Aorta (tissue), 5 donors: Measurements from ENCODE around the gene DLAT. TPM values are rescaled to one million over a fixed set of nuclear protein-coding genes. Genes with fewer than 3 reads are reported as not detected.

Source experiments
- ATAC-seq: fragments of 200-7000 bp; cut with Tn5 transposase; one replicate; pipeline ENCODE4 v1.9.1; 2022; ENCODE audit warnings: moderate library complexity; ENCODE audit not compliant: low FRiP score
- DNase-seq, 2 donors: peaks; one replicate each; pipeline ENCODE4 v3.0.0-alpha.2; 2020
- H3K27ac ChIP-seq, 2 donors: one replicate each; pipeline ENCODE4 v1.5.1; 2013; ENCODE audit warnings: low read length in 2 of 2, mild to moderate bottlenecking in 2 of 2, moderate library complexity in 2 of 2, control low read depth in 1 of 2, inconsistent platforms in 1 of 2, low read depth in 1 of 2
- H3K27me3 ChIP-seq, 2 donors: one replicate each; pipeline ENCODE4 v1.6.1; 2013; ENCODE audit warnings: control low read depth in 1 of 2, low read length in 1 of 2, mild to moderate bottlenecking in 1 of 2, moderate library complexity in 1 of 2; ENCODE audit not compliant: insufficient read depth in 2 of 2, control insufficient read depth in 1 of 2
- H3K36me3 ChIP-seq, 2 donors: one replicate each; pipeline ENCODE4 v1.6.1; 2013; ENCODE audit warnings: control low read depth in 1 of 2, low read length in 1 of 2, mild to moderate bottlenecking in 1 of 2; ENCODE audit not compliant: insufficient read depth in 2 of 2, control insufficient read depth in 1 of 2
- H3K4me1 ChIP-seq, 2 donors: one replicate each; pipeline ENCODE4 v1.6.1; 2013; ENCODE audit warnings: low read length in 2 of 2, control low read depth in 1 of 2, mild to moderate bottlenecking in 1 of 2, moderate library complexity in 1 of 2; ENCODE audit not compliant: insufficient read depth in 2 of 2, control insufficient read depth in 1 of 2
- H3K4me3 ChIP-seq, 2 donors: one replicate each; pipeline ENCODE4 v1.5.1; 2013; ENCODE audit warnings: low read length in 2 of 2, control low read depth in 1 of 2, mild to moderate bottlenecking in 1 of 2
- H3K9me3 ChIP-seq: one replicate; pipeline ENCODE4 v1.6.1; 2013; ENCODE audit warnings: mild to moderate bottlenecking, low read length; ENCODE audit not compliant: control insufficient read depth
- WGBS, 2 donors: extraction: QIAGEN DNeasy Blood & Tissue Kit; methylation state at CpG; one replicate each; pipeline ENCODE4 v1.1.7; 2013; 5-methylcytosine and 5-hydroxymethylcytosine counted together
- intact Hi-C, 2 donors: fragments of 100-400 bp; cut with DNase I; formaldehyde crosslinking; loops; one replicate each; pipeline versions ENCODE4 v1.14.2 to v1.15.0; 2022
- polyA plus RNA-seq, 2 donors: library from polyadenylated mRNA; stranded (reverse); fragments of 200-250 nt; gene quantifications; one replicate each; pipeline ENCODE4 v1.2.3, GENCODE V29; 2013
- total RNA-seq, 2 donors: library from RNA; stranded (reverse); fragmentation: NEBNext Ultra II Directional; extraction: Animal tissue kit (Norgen Biotek cat#: 25700); gene quantifications; one replicate each; pipeline ENCODE4 v1.2.1, GENCODE V29; 2021
- donor health status: healthy with polysubstance abuse.
- donor health status: Bipolar disorder and iron deficiency.
- donor health status: DM: no; HTN: no; CAD: no.
- donor health status: DM: no; HTN: no; CAD: no.
- donor health status: DM: yes; HTN: yes; CAD: no.

Gene DLAT
- total and polyA plus RNA-seq, 4 donors: 11.9 to 20.8 (median 16.8) TPM

- Histone ChIP-seq H3K36me3 (no peaks in the 10 kb centered on the region), H3K27me3 (no peaks in the 10 kb centered on the region), H3K27ac (no peak overlapping the region), H3K9me3 (no peaks in the 10 kb centered on the region), H3K4me3 (no peak overlapping the region), H3K4me1 (no peaks in the 10 kb centered on the region)
- DNase-seq (no peak), ATAC-seq (no peak)
- WGBS, 2 donors: 49 to 50% methylated on average over 2 of the region's 2 CpGs
- intact Hi-C loops: no loop called here
Measured at GRCh38 chr11:112049777-112050176, 24.6 kb downstream of the DLAT start.

- WGBS, 2 donors: 91 to 93% methylated on average over 3 of the region's 3 CpGs
Measured at GRCh38 chr11:112050721-112051120, 25.5 kb downstream of the DLAT start.

GRCh38 chr11:112051768-112052167 is 26.6 kb downstream of the DLAT start:
- Histone ChIP-seq H3K36me3 (no peaks in the 10 kb centered on the region), H3K4me3 (no peak overlapping the region), H3K27me3 (no peaks in the 10 kb centered on the region), H3K27ac (no peak overlapping the region), H3K9me3 (no peaks in the 10 kb centered on the region), H3K4me1 (no peaks in the 10 kb centered on the region)
- ATAC-seq (no peak), DNase-seq (no peak)
- 88 to 96% methylated on average over 3 of the region's 3 CpGs for WGBS, 2 donors
- intact Hi-C loops: no loop called here

More at GRCh38 chr11:112050721-112051120, 25.5 kb downstream of the DLAT start:
- DNase-seq: no peak
- Histone ChIP-seq H3K9me3 (no peaks in the 10 kb centered on the region), H3K27ac (no peak overlapping the region), H3K27me3 (no peaks in the 10 kb centered on the region), H3K36me3 (no peaks in the 10 kb centered on the region), H3K4me1 (no peaks in the 10 kb centered on the region), H3K4me3 (no peak overlapping the region)
- intact Hi-C loops: no loop called here
- ATAC-seq: no peak

GRCh38 chr11:112057170-112057569 is 32.0 kb downstream of the DLAT start:
- H3K4me1 ChIP-seq: no peaks in the 10 kb centered on the region
- H3K27ac ChIP-seq: no peak overlapping the region
- H3K36me3 ChIP-seq: peaks cover 3 to 8% of the 10 kb centered on the region in 2 donors
- H3K4me3 ChIP-seq: no peak overlapping the region
- no peak for ATAC-seq
- DNase-seq: no peak
- H3K9me3 ChIP-seq: no peaks in the 10 kb centered on the region
- WGBS, 2 donors: 81 to 90% methylated on average over 4 of the region's 4 CpGs
- intact Hi-C loops: no loop called here
- H3K27me3 ChIP-seq: no peaks in the 10 kb centered on the region

GRCh38 chr11:112058103-112058502 is 32.9 kb downstream of the DLAT start:
- no peak for ATAC-seq
- Histone ChIP-seq H3K9me3 (no peaks in the 10 kb centered on the region), H3K4me3 (no peak overlapping the region), H3K36me3 (peaks cover 3 to 8% of the 10 kb centered on the region in 2 donors), H3K4me1 (no peaks in the 10 kb centered on the region), H3K27ac (no peak overlapping the region), H3K27me3 (no peaks in the 10 kb centered on the region)
- intact Hi-C loops: no loop called here
- DNase-seq: no peak
- 67 to 69% methylated on average over 1 of the region's 1 CpG for WGBS, 2 donors

- H3K27ac ChIP-seq: no peak overlapping the region
- intact Hi-C loops: no loop called here
- no peak overlapping the region for H3K4me3 ChIP-seq
- WGBS, 2 donors: 49 to 61% methylated on average over 1 of the region's 1 CpG
- no peaks in the 10 kb centered on the region for H3K4me1 ChIP-seq
- DNase-seq (no peak), ATAC-seq (no peak)
- no peaks in the 10 kb centered on the region for H3K27me3 ChIP-seq
- H3K9me3 ChIP-seq: no peaks in the 10 kb centered on the region
- H3K36me3 ChIP-seq: peaks cover 2 to 3% of the 10 kb centered on the region in 2 donors
Measured at GRCh38 chr11:112062923-112063322, 37.7 kb downstream of the DLAT start.

- ATAC-seq: peak; percentile 93
- Histone ChIP-seq H3K9me3 (no peaks in the 10 kb centered on the region), H3K4me3 (peak within 1 kb of the TSS; percentile 22 to 87), H3K27ac (peak within 1 kb of the TSS in 1 of 2 donors; percentile 66), H3K27me3 (no peaks in the 10 kb centered on the region), H3K4me1 (no peaks in the 10 kb centered on the region), H3K36me3 (no peaks in the 10 kb centered on the region)
- DNase-seq: peak; percentile 83 to 89
- WGBS, 2 donors: 0% methylated on average over 43 of the region's 43 CpGs
- intact Hi-C loops: loop anchor here (10.0 kb wide), 1 partner anchor 199 kb away; the partner anchor contains the start of genes ALG9 (in 2 of the 2), CFAP68 (in 2 of the 2) and FDXACB1 (in 2 of the 2)
Measured at GRCh38 chr11:112073941-112074811, 49.0 kb downstream of the DLAT start, which contains the start of the genes NKAPD1 and PIH1D2. Gene NKAPD1 (plus strand): TSS chr11:112074299. CDS start chr11:112075575, 1,276 bp downstream. Gene PIH1D2 (minus strand): TSS chr11:112074017. CDS start chr11:112073174, 843 bp downstream.

- DNase-seq (no peak), ATAC-seq (no peak)
- 79 to 87% methylated on average over 4 of the region's 4 CpGs for WGBS, 2 donors
- H3K27ac ChIP-seq: no peak overlapping the region
- H3K4me3 ChIP-seq: no peak overlapping the region
- intact Hi-C loops: no loop called here
- no peaks in the 10 kb centered on the region for H3K9me3 ChIP-seq
- H3K36me3 ChIP-seq: peaks cover 1 to 14% of the 10 kb centered on the region in 2 donors
- H3K27me3 ChIP-seq: no peaks in the 10 kb centered on the region
- peaks cover 0 to 3% of the 10 kb centered on the region in 2 donors for H3K4me1 ChIP-seq
Measured at GRCh38 chr11:112082729-112083128, 57.5 kb downstream of the DLAT start.
